ENCODE data around the gene COL4A4.

Gene COL4A4

GRCh38 chr2:226959418-226959817 is 204.6 kb downstream of the COL4A4 start:
- no peak for DNase-seq (ENCODE audit: low read depth)
- H3K4me3 ChIP-seq (replicated peaks; ENCODE audit: low read depth, low read length) = no peak overlapping the region
- TF ChIP-seq CTCF (IDR thresholded peaks at IDR 0.05; ENCODE audit: low read length, missing control alignments) = no peak

- no peak for TF ChIP-seq CTCF (IDR thresholded peaks at IDR 0.05; ENCODE audit: low read length, missing control alignments)
- no peak for DNase-seq (ENCODE audit: low read depth)
- no peak overlapping the region for H3K4me3 ChIP-seq (replicated peaks; ENCODE audit: low read depth, low read length)
Measured at GRCh38 chr2:226956659-226957058, 207.3 kb downstream of the COL4A4 start.

GRCh38 chr2:226953826-226954225 is 210.2 kb downstream of the COL4A4 start:
- DNase-seq (ENCODE audit: low read depth) = no peak
- no peak overlapping the region for H3K4me3 ChIP-seq (replicated peaks; ENCODE audit: low read depth, low read length)
- TF ChIP-seq CTCF (IDR thresholded peaks at IDR 0.05; ENCODE audit: low read length, missing control alignments) = no peak

- TF ChIP-seq CTCF (IDR thresholded peaks at IDR 0.05; ENCODE audit: low read length, missing control alignments) = no peak
- H3K4me3 ChIP-seq (replicated peaks; ENCODE audit: low read depth, low read length) = no peak overlapping the region
- DNase-seq (ENCODE audit: low read depth) = no peak
Measured at GRCh38 chr2:226953206-226953605, 210.8 kb downstream of the COL4A4 start.

Data from fibroblast of pulmonary artery (primary cell).